BLaER1 (cell line): ENCODE measurements around the gene PROK2.

ENCODE experiments used
- H3K27ac ChIP-seq: shearing (Covaris generic); formaldehyde crosslinking; 2 replicates; pipeline ENCODE4 v1.8.1; 2022
- H3K27me3 ChIP-seq: shearing (Covaris generic); formaldehyde crosslinking; 2 replicates; pipeline ENCODE4 v1.8.1; 2022
- H3K36me3 ChIP-seq: shearing (Covaris generic); formaldehyde crosslinking; 2 replicates; pipeline ENCODE4 v1.8.1; 2022
- H3K4me1 ChIP-seq: shearing (Covaris generic); formaldehyde crosslinking; 2 replicates; pipeline ENCODE4 v1.8.1; 2022
- H3K4me2 ChIP-seq: shearing (Covaris generic); formaldehyde crosslinking; 2 replicates; pipeline ENCODE4 v1.8.1; 2022
- H3K4me3 ChIP-seq: shearing (Covaris generic); formaldehyde crosslinking; 2 replicates; pipeline ENCODE4 v1.8.1; 2022
- H3K9ac ChIP-seq: shearing (Covaris generic); formaldehyde crosslinking; 2 replicates; pipeline ENCODE4 v1.8.1; 2022
- H3K9me3 ChIP-seq: shearing (Covaris generic); formaldehyde crosslinking; 2 replicates; pipeline ENCODE4 v1.8.1; 2022
- H4K20me1 ChIP-seq: shearing (Covaris generic); formaldehyde crosslinking; 2 replicates; pipeline ENCODE4 v1.8.1; 2022
- Cebpa-rat ChIP-seq: shearing (Covaris generic); IDR thresholded peaks from 2 replicates; pipeline ENCODE4 v1.8.1; 2022

PROK2 gene

DNA sequence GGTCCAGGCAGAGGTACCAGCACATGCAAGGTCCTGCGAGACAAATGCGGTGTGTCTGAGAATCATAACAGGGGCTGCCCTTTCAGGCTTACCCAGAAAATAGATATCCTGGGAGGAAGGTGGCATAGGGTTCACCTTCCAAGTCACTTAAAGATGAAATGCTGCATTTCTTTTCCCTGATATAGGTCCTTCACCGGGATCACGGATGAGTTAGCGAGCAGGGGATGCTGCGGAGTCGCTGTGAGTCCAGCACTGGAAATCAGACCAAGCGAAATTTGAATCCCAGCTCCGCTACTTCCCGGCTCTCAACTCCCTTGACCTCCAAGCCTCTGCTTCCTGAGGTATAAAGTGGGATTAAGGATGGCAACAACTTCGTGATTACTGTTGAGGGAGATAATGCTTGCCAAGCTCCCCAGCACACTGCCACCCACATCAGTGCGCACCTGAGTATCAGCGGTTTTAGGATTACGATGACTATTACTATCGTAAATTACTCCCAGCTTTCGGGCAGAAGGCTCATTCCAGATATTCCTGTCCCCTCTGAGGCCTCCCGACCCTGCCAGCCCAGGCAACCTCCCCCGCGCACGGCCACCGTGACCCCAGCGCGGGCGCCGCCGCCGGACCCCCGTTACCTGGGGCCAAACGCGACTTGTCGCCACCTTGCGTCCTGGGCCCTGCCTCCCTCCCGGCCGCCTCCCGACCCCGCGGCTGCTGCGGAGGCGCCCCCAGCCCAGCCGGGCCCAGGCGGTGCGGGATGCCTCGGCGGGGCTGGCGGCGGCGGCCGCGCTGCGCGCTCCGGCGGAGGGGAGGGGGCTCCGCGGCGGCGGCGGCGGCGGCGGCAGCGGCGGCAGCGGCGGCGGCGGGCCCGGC lies 31.9 kb downstream of the PROK2 start:
- peak overlapping the region; percentile 62 for H3K4me2 ChIP-seq
- H3K4me3 ChIP-seq, result peak overlapping the region; percentile 62

DNA sequence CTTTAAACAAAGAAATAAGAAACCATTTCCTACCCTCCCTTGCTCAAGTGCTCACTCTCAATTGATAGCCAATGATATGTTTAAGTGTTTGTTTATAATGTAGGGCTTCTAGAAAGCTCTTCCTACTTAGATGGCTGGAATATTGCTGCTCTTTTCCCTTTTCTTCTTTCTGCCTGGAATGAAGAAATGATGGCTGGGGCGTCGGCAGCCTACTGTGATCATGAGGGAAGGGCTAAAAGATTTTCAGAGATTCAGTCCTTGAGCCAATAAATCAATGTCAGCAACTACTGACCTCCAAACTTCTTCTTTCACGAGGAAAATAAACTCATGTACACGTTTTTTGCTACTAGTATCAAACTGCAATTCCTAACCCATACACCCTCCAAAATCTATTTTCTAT lies 33.3 kb downstream of the PROK2 start:
- Histone ChIP-seq H3K27me3 (peaks cover 53% of the 10 kb centered on the region), H3K36me3 (no peaks in the 10 kb centered on the region), H3K9ac (no peak overlapping the region), H3K4me1 (peaks cover 7% of the 10 kb centered on the region; the same call in 1 of the 2 replicates), H3K4me2 (no peak overlapping the region), H3K27ac (no peak overlapping the region), H3K4me3 (no peak overlapping the region), H4K20me1 (no peaks in the 10 kb centered on the region), H3K9me3 (peaks cover 31% of the 10 kb centered on the region)
- TF ChIP-seq Cebpa-rat, result no peak

More for the DNA sequence above, 31.9 kb downstream of the PROK2 start:
- H3K27me3 ChIP-seq, result peaks cover 61% of the 10 kb centered on the region
- H4K20me1 ChIP-seq, result no peaks in the 10 kb centered on the region
- no peaks in the 10 kb centered on the region for H3K36me3 ChIP-seq
- H3K9ac ChIP-seq, result no peak overlapping the region
- H3K9me3 ChIP-seq, result peaks cover 31% of the 10 kb centered on the region
- TF ChIP-seq Cebpa-rat, result no peak
- peaks cover 7% of the 10 kb centered on the region; the same call in 1 of the 2 replicates for H3K4me1 ChIP-seq
- H3K27ac ChIP-seq, result no peak overlapping the region

DNA sequence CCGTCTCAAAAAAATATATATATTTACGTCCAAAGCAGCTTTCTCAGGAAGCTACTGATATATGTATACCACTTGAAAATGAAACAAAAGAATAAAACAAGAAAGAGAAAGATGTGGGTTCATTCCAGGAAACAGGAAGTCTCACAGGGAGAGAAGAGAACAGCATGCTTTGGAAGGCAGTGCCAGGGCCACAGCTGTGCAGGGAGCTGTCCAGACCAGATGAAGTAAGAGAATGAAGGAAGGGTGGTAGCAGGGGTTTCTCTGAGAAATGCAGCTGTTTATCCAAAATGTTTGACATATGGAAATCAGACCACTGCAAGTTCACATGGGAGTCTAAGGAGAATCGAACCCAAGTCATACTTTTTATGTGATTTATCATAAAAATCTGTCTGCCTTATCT lies 40.2 kb downstream of the PROK2 start:
- H3K27me3 ChIP-seq, result no peaks in the 10 kb centered on the region
- H3K9me3 ChIP-seq, result peaks cover 37% of the 10 kb centered on the region
- no peak overlapping the region for H3K4me2 ChIP-seq
- H4K20me1 ChIP-seq, result no peaks in the 10 kb centered on the region
- no peak overlapping the region for H3K27ac ChIP-seq
- H3K9ac ChIP-seq, result no peak overlapping the region
- H3K4me1 ChIP-seq, result no peaks in the 10 kb centered on the region
- H3K4me3 ChIP-seq, result no peak overlapping the region
- no peaks in the 10 kb centered on the region for H3K36me3 ChIP-seq
- TF ChIP-seq Cebpa-rat, result no peak

DNA sequence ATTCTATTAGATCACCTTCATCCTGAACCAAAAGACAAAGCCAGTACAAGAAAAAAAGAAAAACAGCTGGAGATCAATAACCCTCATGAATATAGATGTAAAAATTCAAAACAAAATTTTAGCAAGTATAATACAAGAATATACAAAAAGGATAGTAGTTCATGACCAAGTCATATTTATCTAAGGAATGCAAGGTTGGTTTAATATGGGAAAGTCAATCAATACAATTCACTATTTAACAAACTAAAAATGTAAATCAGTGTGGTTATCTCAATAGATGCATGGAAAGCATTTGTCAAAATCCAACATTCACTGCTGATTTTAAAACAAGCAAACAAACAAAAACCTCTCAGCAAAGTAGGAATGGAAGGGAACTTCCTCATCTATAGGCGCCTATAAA lies 42.3 kb downstream of the PROK2 start:
- Histone ChIP-seq H3K4me1 (no peaks in the 10 kb centered on the region), H4K20me1 (no peaks in the 10 kb centered on the region), H3K9ac (no peak overlapping the region), H3K4me3 (no peak overlapping the region), H3K9me3 (peaks cover 37% of the 10 kb centered on the region), H3K27ac (no peak overlapping the region), H3K27me3 (no peaks in the 10 kb centered on the region), H3K36me3 (no peaks in the 10 kb centered on the region), H3K4me2 (no peak overlapping the region)
- TF ChIP-seq Cebpa-rat, result no peak

DNA sequence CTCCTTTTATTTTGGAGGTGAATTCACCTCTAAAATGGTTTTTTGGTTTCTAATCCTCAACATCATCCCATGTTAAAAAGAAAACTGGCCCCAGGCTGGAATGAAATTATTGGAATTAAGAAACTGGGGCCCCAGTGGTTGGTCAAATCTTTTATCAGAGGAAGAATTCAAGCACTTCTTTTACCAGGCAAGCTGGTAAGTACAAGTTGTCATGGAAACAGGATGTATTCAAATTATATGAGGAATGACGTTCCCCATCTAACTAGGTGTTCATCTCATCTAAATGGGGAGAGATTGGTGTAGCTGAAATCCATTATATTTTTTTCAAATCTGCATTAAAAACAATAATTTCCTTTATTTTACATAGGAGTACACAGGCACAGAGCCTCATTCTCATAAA lies 50.1 kb downstream of the PROK2 start:
- Histone ChIP-seq H4K20me1 (no peaks in the 10 kb centered on the region), H3K9ac (no peak overlapping the region), H3K27me3 (no peaks in the 10 kb centered on the region), H3K4me1 (peaks cover 13% of the 10 kb centered on the region), H3K9me3 (no peaks in the 10 kb centered on the region; the same call in 1 of the 2 replicates), H3K36me3 (no peaks in the 10 kb centered on the region), H3K4me3 (no peak overlapping the region), H3K27ac (no peak overlapping the region), H3K4me2 (no peak overlapping the region)
- TF ChIP-seq Cebpa-rat, result no peak

DNA sequence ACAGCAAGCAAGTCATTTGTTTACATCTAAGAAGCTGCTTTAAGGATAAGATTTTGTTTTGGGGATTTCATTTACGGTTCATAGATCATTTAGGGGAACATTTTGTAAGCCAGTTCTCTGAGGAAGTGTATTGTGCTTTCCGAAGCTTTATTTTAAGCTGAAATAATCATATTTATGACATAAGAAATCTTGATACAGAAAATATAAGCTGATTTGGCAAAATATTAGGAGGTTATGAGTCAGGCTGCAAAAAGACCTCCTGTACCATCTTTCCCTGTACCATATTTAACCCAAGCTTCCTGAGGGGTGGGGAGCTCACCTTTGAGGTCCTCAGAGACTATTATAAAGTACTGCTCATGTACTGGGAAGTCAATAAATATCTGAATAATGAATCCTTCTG lies 51.6 kb downstream of the PROK2 start:
- Histone ChIP-seq H3K4me3 (no peak overlapping the region), H3K4me1 (peaks cover 28% of the 10 kb centered on the region), H3K27ac (no peak overlapping the region), H4K20me1 (no peaks in the 10 kb centered on the region), H3K27me3 (no peaks in the 10 kb centered on the region), H3K9ac (no peak overlapping the region), H3K36me3 (no peaks in the 10 kb centered on the region), H3K4me2 (no peak overlapping the region), H3K9me3 (no peaks in the 10 kb centered on the region; the same call in 1 of the 2 replicates)
- TF ChIP-seq Cebpa-rat, result no peak

DNA sequence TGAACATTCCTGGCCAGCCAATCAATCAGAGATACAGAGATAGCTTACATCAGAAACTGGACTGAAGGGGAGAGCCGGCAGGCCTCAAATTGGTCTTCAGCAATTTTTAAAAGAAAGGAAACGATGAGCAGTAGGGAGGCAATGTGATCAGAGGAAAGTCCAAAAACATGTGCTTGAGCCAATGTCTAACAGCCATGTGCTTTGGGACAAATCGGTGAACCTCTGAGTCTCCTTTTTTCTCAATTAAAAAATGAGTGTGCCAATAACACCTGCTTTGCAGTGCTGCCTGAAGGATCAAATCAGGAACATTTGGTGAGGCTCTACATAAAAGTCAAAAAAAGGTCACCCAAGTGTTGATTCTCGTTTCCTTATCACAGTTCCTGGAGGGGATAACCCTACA lies 52.3 kb downstream of the PROK2 start:
- TF ChIP-seq Cebpa-rat, result no peak
- H3K4me2 ChIP-seq, result no peak overlapping the region
- H3K36me3 ChIP-seq, result no peaks in the 10 kb centered on the region
- no peaks in the 10 kb centered on the region for H3K27me3 ChIP-seq
- H3K9me3 ChIP-seq, result no peaks in the 10 kb centered on the region; the same call in 1 of the 2 replicates
- no peaks in the 10 kb centered on the region for H4K20me1 ChIP-seq
- no peak overlapping the region for H3K9ac ChIP-seq
- peaks cover 28% of the 10 kb centered on the region for H3K4me1 ChIP-seq
- no peak overlapping the region for H3K4me3 ChIP-seq
- no peak overlapping the region for H3K27ac ChIP-seq

DNA sequence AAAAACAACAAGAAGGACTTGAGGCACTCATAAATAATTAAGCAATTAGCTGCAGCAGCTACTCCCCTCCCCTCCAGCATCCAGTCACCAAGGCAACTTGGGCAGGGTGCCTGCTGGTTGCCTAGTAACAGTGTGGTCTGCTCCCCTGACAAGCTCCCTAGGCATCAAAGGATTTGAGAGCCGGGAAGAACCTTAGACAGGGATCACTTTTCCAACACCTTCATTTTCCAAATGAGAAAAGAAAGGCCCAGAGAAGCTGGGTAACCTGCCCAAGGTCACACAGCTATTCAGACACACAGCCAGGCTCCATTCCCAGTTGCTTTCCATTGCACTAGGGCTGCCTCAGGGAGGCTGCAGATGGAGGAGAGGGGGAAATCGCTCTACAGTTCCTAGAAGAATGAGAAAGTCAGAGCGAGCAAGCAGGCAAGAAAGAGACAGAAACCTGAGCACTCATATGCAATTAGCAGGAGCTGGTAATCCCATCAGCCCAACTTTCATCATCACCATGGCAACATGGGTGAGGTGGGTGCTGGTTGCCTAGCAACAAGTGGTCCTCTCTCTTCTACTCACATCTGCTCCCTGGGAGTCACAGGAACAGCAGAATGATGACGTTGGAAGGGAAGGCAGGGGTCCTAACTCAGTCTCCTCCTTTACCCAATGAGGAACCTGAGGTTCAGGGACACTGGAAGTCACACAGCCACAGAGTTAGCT lies 56.2 kb downstream of the PROK2 start:
- peak overlapping the region; percentile 72 for H3K4me2 ChIP-seq
- no peak overlapping the region for H3K9ac ChIP-seq
- H3K27me3 ChIP-seq, result peaks cover 34% of the 10 kb centered on the region
- H3K27ac ChIP-seq, result no peak overlapping the region
- H4K20me1 ChIP-seq, result peaks cover 12% of the 10 kb centered on the region
- no peaks in the 10 kb centered on the region; the same call in 1 of the 2 replicates for H3K9me3 ChIP-seq
- peaks cover 37% of the 10 kb centered on the region for H3K4me1 ChIP-seq
- no peak for TF ChIP-seq Cebpa-rat
- H3K4me3 ChIP-seq, result no peak overlapping the region
- no peaks in the 10 kb centered on the region for H3K36me3 ChIP-seq

DNA sequence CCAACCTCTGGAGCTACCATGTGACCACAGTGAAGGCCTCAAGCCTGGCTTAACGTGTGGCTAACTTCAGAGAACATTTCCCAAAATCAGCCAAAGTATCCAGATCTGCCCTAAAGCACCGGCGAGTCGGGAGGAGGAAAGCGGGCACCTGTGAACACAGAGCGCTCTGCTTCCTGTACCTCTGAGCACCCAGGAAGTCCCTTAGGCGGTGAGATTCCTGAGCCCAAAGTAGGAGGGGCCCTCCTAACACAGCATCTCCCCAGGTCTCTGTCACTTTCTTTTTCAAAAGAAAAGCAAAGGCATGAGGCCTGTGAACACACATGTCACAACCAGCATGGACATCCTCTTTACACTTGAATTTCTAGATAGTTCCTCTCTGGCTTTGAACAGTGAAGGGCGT lies 58.8 kb downstream of the PROK2 start:
- TF ChIP-seq Cebpa-rat, result no peak

More for the DNA sequence above, 58.8 kb downstream of the PROK2 start:
- Histone ChIP-seq H3K4me3 (no peak overlapping the region), H4K20me1 (peaks cover 13% of the 10 kb centered on the region), H3K27me3 (peaks cover 51% of the 10 kb centered on the region), H3K4me2 (0 out of 2 replicates have a peak overlapping the region, but pooled peaks have one; percentile 98), H3K9me3 (no peaks in the 10 kb centered on the region), H3K27ac (no peak overlapping the region), H3K9ac (no peak overlapping the region), H3K36me3 (no peaks in the 10 kb centered on the region), H3K4me1 (peaks cover 41% of the 10 kb centered on the region)
